Mononuclear cell (primary cell): Measurements from ENCODE around the gene NACC2. TPM values are rescaled to one million over a fixed set of nuclear protein-coding genes. Genes with fewer than 3 reads are reported as not detected.
A peak's percentile ranks its signal among the peaks of the same experiment; 100 is the strongest.

ENCODE experiments used
- H3K27me3 ChIP-seq: 2 replicates; pipeline ENCODE4 v1.6.0; 2011; ENCODE audit warnings: low read length, control low read depth; ENCODE audit not compliant: insufficient read depth
- H3K4me1 ChIP-seq: 2 replicates; pipeline ENCODE4 v1.5.1; 2011; ENCODE audit warnings: mild to moderate bottlenecking, low read length, control low read depth; ENCODE audit not compliant: insufficient read depth
- H3K4me3 ChIP-seq: 2 replicates; pipeline ENCODE4 v1.5.1; 2011; ENCODE audit warnings: mild to moderate bottlenecking, low read length, moderate library complexity
- H3K9me3 ChIP-seq: 2 replicates; pipeline ENCODE4 v1.5.1; 2011; ENCODE audit warnings: low read depth, mild to moderate bottlenecking, control low read depth, low read length
- total RNA-seq: library from RNA; depleted of rRNA; stranded (reverse); fragments of >200 nt; gene quantifications from one replicate; pipeline ENCODE4 v1.2.3, GENCODE V29; 2012

The NACC2 gene
- 9.2 TPM for total RNA-seq

GRCh38 chr9:136095070-136096058, at the start of gene NACC2:
Gene NACC2 (minus strand): TSS chr9:136095289. CDS start chr9:136050521, 44,768 bp downstream.
- no peaks in the 10 kb centered on the region for H3K9me3 ChIP-seq
- H3K27me3 ChIP-seq = no peaks in the 10 kb centered on the region
- H3K4me3 ChIP-seq = peak within 1 kb of the TSS; percentile 49
- H3K4me1 ChIP-seq = peaks cover 43% of the 10 kb centered on the region

- Histone ChIP-seq H3K4me3 (no peak overlapping the region), H3K9me3 (no peaks in the 10 kb centered on the region), H3K4me1 (no peaks in the 10 kb centered on the region), H3K27me3 (no peaks in the 10 kb centered on the region)
Measured at GRCh38 chr9:136144450-136144849, 49.4 kb upstream of the NACC2 start.

- Histone ChIP-seq H3K4me1 (no peaks in the 10 kb centered on the region), H3K27me3 (no peaks in the 10 kb centered on the region), H3K9me3 (no peaks in the 10 kb centered on the region), H3K4me3 (no peak overlapping the region)
Measured at GRCh38 chr9:136143215-136144001, 48.3 kb upstream of the NACC2 start.

- no peak overlapping the region for H3K4me3 ChIP-seq
- no peaks in the 10 kb centered on the region for H3K27me3 ChIP-seq
- H3K9me3 ChIP-seq = no peaks in the 10 kb centered on the region
- H3K4me1 ChIP-seq = no peaks in the 10 kb centered on the region
Measured at GRCh38 chr9:136142859-136143214, 47.7 kb upstream of the NACC2 start.

GRCh38 chr9:136142414-136142796, 47.3 kb upstream of the NACC2 start:
- H3K4me3 ChIP-seq = no peak overlapping the region
- no peaks in the 10 kb centered on the region for H3K4me1 ChIP-seq
- no peaks in the 10 kb centered on the region for H3K27me3 ChIP-seq
- no peaks in the 10 kb centered on the region for H3K9me3 ChIP-seq

- no peaks in the 10 kb centered on the region for H3K27me3 ChIP-seq
- H3K4me1 ChIP-seq = no peaks in the 10 kb centered on the region
- no peaks in the 10 kb centered on the region for H3K9me3 ChIP-seq
- H3K4me3 ChIP-seq = no peak overlapping the region
Measured at GRCh38 chr9:136141682-136142413, 46.8 kb upstream of the NACC2 start.

- no peaks in the 10 kb centered on the region for H3K4me1 ChIP-seq
- no peak overlapping the region for H3K4me3 ChIP-seq
- no peaks in the 10 kb centered on the region for H3K27me3 ChIP-seq
- no peaks in the 10 kb centered on the region for H3K9me3 ChIP-seq
Measured at GRCh38 chr9:136140966-136141365, 45.9 kb upstream of the NACC2 start.

GRCh38 chr9:136140046-136140445, 45.0 kb upstream of the NACC2 start:
- Histone ChIP-seq H3K4me3 (no peak overlapping the region), H3K9me3 (no peaks in the 10 kb centered on the region), H3K27me3 (no peaks in the 10 kb centered on the region), H3K4me1 (no peaks in the 10 kb centered on the region)

GRCh38 chr9:136138566-136138965, 43.5 kb upstream of the NACC2 start:
- Histone ChIP-seq H3K4me1 (peaks cover 5% of the 10 kb centered on the region), H3K9me3 (no peaks in the 10 kb centered on the region), H3K27me3 (peaks cover 8% of the 10 kb centered on the region)

GRCh38 chr9:136137321-136138265, 42.5 kb upstream of the NACC2 start:
- no peak overlapping the region for H3K4me3 ChIP-seq
- peaks cover 8% of the 10 kb centered on the region for H3K4me1 ChIP-seq
- H3K9me3 ChIP-seq = no peaks in the 10 kb centered on the region
- peaks cover 11% of the 10 kb centered on the region for H3K27me3 ChIP-seq

More at GRCh38 chr9:136138566-136138965, 43.5 kb upstream of the NACC2 start:
- H3K4me3 ChIP-seq = no peak overlapping the region

- Histone ChIP-seq H3K4me3 (no peak overlapping the region), H3K27me3 (peaks cover 17% of the 10 kb centered on the region), H3K9me3 (no peaks in the 10 kb centered on the region), H3K4me1 (peaks cover 8% of the 10 kb centered on the region)
Measured at GRCh38 chr9:136136127-136136925, 41.2 kb upstream of the NACC2 start.

GRCh38 chr9:136135326-136136126, 40.4 kb upstream of the NACC2 start:
- Histone ChIP-seq H3K27me3 (peaks cover 17% of the 10 kb centered on the region), H3K4me3 (no peak overlapping the region), H3K9me3 (no peaks in the 10 kb centered on the region), H3K4me1 (peaks cover 8% of the 10 kb centered on the region)
